ENCODE measurements around the gene VIPR2.

VIPR2 gene

GRCh38 chr7:159160450-159160849, 15.8 kb upstream of the VIPR2 start:
- Histone ChIP-seq H3K4me1 (ENCODE audit: control insufficient read depth in 1 of 2, insufficient read depth in 1 of 2, low read depth in 1 of 2, low read length in 1 of 2) (no peaks in the 10 kb centered on the region), H3K36me3 (no peaks in the 10 kb centered on the region), H3K9me3 (no peaks in the 10 kb centered on the region), H3K27ac (no peak overlapping the region), H3K27me3 (no peaks in the 10 kb centered on the region), H3K4me3 (ENCODE audit: low read depth in 1 of 2, low read length in 1 of 2) (no peak overlapping the region)
- TF ChIP-seq, protein P1, sequence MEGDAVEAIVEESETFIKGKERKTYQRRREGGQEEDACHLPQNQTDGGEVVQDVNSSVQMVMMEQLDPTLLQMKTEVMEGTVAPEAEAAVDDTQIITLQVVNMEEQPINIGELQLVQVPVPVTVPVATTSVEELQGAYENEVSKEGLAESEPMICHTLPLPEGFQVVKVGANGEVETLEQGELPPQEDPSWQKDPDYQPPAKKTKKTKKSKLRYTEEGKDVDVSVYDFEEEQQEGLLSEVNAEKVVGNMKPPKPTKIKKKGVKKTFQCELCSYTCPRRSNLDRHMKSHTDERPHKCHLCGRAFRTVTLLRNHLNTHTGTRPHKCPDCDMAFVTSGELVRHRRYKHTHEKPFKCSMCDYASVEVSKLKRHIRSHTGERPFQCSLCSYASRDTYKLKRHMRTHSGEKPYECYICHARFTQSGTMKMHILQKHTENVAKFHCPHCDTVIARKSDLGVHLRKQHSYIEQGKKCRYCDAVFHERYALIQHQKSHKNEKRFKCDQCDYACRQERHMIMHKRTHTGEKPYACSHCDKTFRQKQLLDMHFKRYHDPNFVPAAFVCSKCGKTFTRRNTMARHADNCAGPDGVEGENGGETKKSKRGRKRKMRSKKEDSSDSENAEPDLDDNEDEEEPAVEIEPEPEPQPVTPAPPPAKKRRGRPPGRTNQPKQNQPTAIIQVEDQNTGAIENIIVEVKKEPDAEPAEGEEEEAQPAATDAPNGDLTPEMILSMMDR (IDR thresholded peaks at IDR 0.05) = no peak

DNA sequence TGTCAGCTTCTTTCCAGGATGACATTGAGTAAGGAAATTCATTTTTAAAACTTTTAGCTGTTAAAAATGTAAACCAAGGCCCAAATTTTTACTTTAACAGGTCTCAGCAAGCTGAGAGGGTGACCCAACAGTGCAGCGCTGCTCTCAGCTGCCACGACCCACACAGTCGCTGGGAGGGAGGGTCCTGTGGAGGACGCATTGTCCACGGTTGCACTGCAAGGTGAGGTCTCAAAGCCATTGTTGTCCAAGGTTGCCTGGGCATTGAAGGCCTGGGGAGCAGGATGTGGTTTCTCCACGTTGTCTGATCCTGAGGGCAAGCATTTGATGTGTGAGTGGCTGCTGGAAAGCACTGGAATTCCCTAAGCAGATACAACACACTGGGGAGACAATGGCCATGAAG, 15.1 kb upstream of the VIPR2 start:
- H3K27me3 ChIP-seq = no peaks in the 10 kb centered on the region
- H3K4me3 ChIP-seq (ENCODE audit: low read depth in 1 of 2, low read length in 1 of 2) = no peak overlapping the region
- H3K27ac ChIP-seq = no peak overlapping the region
- TF ChIP-seq, protein P1 (IDR thresholded peaks at IDR 0.05) = no peak
- H3K9me3 ChIP-seq = no peaks in the 10 kb centered on the region
- no peaks in the 10 kb centered on the region for H3K4me1 ChIP-seq (ENCODE audit: control insufficient read depth in 1 of 2, insufficient read depth in 1 of 2, low read depth in 1 of 2, low read length in 1 of 2)
- no peaks in the 10 kb centered on the region for H3K36me3 ChIP-seq

DNA sequence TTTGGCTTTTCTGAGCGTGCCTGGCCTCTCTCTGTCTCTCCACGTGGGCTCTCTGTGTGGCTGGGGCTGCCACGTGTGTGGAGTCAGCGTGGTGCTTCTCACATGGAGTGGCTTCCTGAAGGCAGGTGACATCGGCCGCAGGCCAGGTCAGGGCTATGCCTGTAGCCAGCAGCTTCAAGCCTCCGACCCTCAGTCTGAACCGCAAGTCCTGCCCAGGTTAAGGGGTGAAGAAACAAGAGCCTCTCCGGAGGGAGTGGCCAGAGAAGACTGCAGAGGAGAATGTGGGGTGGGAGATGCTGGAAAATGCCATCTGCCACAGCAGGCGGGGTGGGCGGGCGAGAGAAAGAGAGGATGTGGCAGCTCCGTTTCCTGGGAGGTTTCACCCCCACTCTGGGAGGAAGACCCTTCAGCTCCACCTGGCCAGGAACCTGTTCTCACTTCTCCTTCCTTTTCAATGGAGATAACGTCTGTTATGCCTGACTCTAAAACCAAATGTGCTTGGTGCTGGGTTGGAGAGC, 14.3 kb upstream of the VIPR2 start:
- H3K36me3 ChIP-seq = no peaks in the 10 kb centered on the region
- TF ChIP-seq, protein P1 (IDR thresholded peaks at IDR 0.05) = no peak
- H3K4me1 ChIP-seq (ENCODE audit: control insufficient read depth in 1 of 2, insufficient read depth in 1 of 2, low read depth in 1 of 2, low read length in 1 of 2) = no peaks in the 10 kb centered on the region
- H3K9me3 ChIP-seq = no peaks in the 10 kb centered on the region
- no peak overlapping the region for H3K27ac ChIP-seq
- no peak overlapping the region for H3K4me3 ChIP-seq (ENCODE audit: low read depth in 1 of 2, low read length in 1 of 2)
- no peaks in the 10 kb centered on the region for H3K27me3 ChIP-seq

DNA sequence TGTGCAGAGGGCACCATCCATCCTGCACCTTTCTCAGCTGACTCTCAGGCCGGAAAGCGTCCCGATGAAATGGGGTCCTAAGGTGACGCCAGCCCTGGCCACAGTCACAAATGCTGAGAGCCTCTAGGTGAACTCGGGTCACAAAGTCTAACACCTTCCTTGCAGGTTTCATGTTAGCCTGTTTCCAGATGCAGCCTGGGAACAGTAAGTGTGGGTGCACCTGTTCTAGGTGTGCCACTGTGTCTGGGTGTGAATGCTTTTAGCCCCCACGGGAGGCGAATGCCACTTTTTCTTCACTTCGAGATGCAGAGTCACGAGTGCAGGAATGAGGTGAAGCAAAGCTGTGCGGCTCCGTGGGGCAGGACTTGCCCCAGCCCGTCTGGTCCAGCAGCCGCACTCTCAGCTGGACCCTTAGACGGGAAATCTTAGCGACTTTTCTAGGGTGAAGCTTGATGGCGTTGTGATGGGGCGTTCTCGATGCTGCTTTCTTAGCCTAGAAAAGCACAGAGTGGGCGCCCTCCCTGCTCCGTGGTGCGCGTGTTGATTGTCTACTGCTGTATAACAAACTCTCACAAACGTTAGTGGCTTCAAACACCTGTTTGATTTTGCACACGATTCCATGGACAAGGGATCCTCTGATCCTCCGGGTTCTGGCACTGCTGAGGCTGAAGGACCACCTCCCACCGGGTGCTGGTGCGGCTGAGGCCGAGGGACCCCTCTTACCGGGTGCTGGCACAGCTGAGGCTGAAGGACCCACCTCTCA, 13.6 kb upstream of the VIPR2 start:
- H3K36me3 ChIP-seq = no peaks in the 10 kb centered on the region
- TF ChIP-seq, protein P1 (IDR thresholded peaks at IDR 0.05) = no peak
- H3K27ac ChIP-seq = no peak overlapping the region
- no peaks in the 10 kb centered on the region for H3K27me3 ChIP-seq
- H3K4me1 ChIP-seq (ENCODE audit: control insufficient read depth in 1 of 2, insufficient read depth in 1 of 2, low read depth in 1 of 2, low read length in 1 of 2) = no peaks in the 10 kb centered on the region
- no peak overlapping the region for H3K4me3 ChIP-seq (ENCODE audit: low read depth in 1 of 2, low read length in 1 of 2)
- no peaks in the 10 kb centered on the region for H3K9me3 ChIP-seq

GRCh38 chr7:159157714-159158113, 13.0 kb upstream of the VIPR2 start:
- H3K9me3 ChIP-seq = no peaks in the 10 kb centered on the region
- no peaks in the 10 kb centered on the region for H3K27me3 ChIP-seq
- TF ChIP-seq, protein P1 (IDR thresholded peaks at IDR 0.05) = no peak
- no peaks in the 10 kb centered on the region for H3K36me3 ChIP-seq
- no peak overlapping the region for H3K27ac ChIP-seq
- no peak overlapping the region for H3K4me3 ChIP-seq (ENCODE audit: low read depth in 1 of 2, low read length in 1 of 2)
- no peaks in the 10 kb centered on the region for H3K4me1 ChIP-seq (ENCODE audit: control insufficient read depth in 1 of 2, insufficient read depth in 1 of 2, low read depth in 1 of 2, low read length in 1 of 2)

All from neutrophil (primary cell).